PC-9 (cell line): Measurements from ENCODE around the gene SLC25A52. TPM values are rescaled to one million over a fixed set of nuclear protein-coding genes. Genes with fewer than 3 reads are reported as not detected.

Source experiments
- BruUV-seq: library from RNA; stranded (reverse); fragments of 400-500 nt; replicated peaks from 2 replicates; lab custom pipeline; 2021; lab: Mats Ljungman, UMichigan
- CTCF ChIA-PET: fragments of 300-600 bp; sonication (Branson Sonifier 250); formaldehyde crosslinking; loops from one replicate; lab custom pipeline; 2022; ENCODE audit warnings: antibody characterized with exemption; lab: Charles Lee
- POLR2A ChIA-PET: fragments of 300-600 bp; sonication (Branson Sonifier 250); formaldehyde crosslinking; loops from one replicate; lab custom pipeline; 2022; ENCODE audit warnings: antibody characterized with exemption; ENCODE audit not compliant: unreplicated experiment; lab: Charles Lee
- DNase-seq, 2 experiments: peaks; one replicate each; pipeline versions ENCODE4 v3.0.0 to v3.0.0-alpha.2; 2015 to 2022; ENCODE audit warnings: mixed read lengths in 1 of 2
- H2AFZ ChIP-seq: fragments of 200-600 bp; sonication (generic); 2 replicates; pipeline ENCODE4 v1.8.1; 2017; ENCODE audit warnings: antibody characterized with exemption
- H3F3A ChIP-seq: fragments of 200-600 bp; sonication (generic); 2 replicates; pipeline ENCODE4 v1.8.1; 2017; ENCODE audit warnings: antibody characterized with exemption, mild to moderate bottlenecking, low read depth; ENCODE audit not compliant: insufficient read depth
- H3K27ac ChIP-seq: fragments of 200-600 bp; sonication (generic); 2 replicates; pipeline ENCODE4 v1.6.1; 2016; ENCODE audit warnings: mixed run types
- H3K27me3 ChIP-seq: fragments of 200-600 bp; sonication (generic); 2 replicates; pipeline ENCODE4 v1.6.1; 2016; ENCODE audit warnings: low read depth, mixed run types; ENCODE audit not compliant: insufficient read depth
- H3K36me3 ChIP-seq: fragments of 200-600 bp; sonication (generic); 2 replicates; pipeline ENCODE4 v1.6.1; 2016; ENCODE audit warnings: low read depth, mixed run types
- H3K4me1 ChIP-seq: fragments of 200-600 bp; sonication (generic); replicated peaks from 2 replicates; pipeline ENCODE4 v1.6.1; 2016; ENCODE audit warnings: mixed run types; ENCODE audit not compliant: insufficient read depth
- H3K4me2 ChIP-seq: fragments of 200-600 bp; sonication (generic); 2 replicates; pipeline ENCODE4 v1.6.1; 2017; ENCODE audit warnings: mixed run types
- H3K4me3 ChIP-seq: fragments of 200-600 bp; sonication (generic); 2 replicates; pipeline ENCODE4 v1.6.1; 2016; ENCODE audit warnings: mixed run types
- H3K79me2 ChIP-seq: fragments of 200-600 bp; sonication (generic); 2 replicates; pipeline ENCODE4 v1.6.1; 2017; ENCODE audit warnings: low read depth, mixed run types
- H3K9me2 ChIP-seq: fragments of 200-600 bp; sonication (generic); 2 replicates; pipeline ENCODE4 v1.8.1; 2017; ENCODE audit warnings: mild to moderate bottlenecking; ENCODE audit not compliant: insufficient read depth
- H3K9me3 ChIP-seq: fragments of 200-600 bp; sonication (generic); 2 replicates; pipeline ENCODE4 v1.8.1; 2016; ENCODE audit warnings: low read depth; ENCODE audit not compliant: insufficient read depth
- H4K20me1 ChIP-seq: fragments of 200-600 bp; sonication (generic); 2 replicates; pipeline ENCODE4 v1.8.1; 2017; ENCODE audit not compliant: insufficient read depth
- EZH2 ChIP-seq: fragments of 200-600 bp; sonication (generic); IDR thresholded peaks from 2 replicates; pipeline ENCODE4 v1.8.0; 2017; ENCODE audit warnings: antibody characterized with exemption, low read depth
- intact Hi-C: fragments of 100-400 bp; cut with micrococcal nuclease; formaldehyde crosslinking; loops from one replicate; pipeline ENCODE4 v1.10.0; 2022; ENCODE audit not compliant: unreplicated experiment
- total RNA-seq: library from RNA; stranded (reverse); gene quantifications from 2 replicates; pipeline ENCODE4 v1.2.3, GENCODE V29; 2021

Gene SLC25A52
- total RNA-seq, 1 experiment from 2014 or later, result not detected

- Histone ChIP-seq H3K27me3 (no peaks in the 10 kb centered on the region), H2AFZ (no peak overlapping the region), H4K20me1 (no peaks in the 10 kb centered on the region), H3K4me3 (no peak overlapping the region), H3F3A (no peaks in the 10 kb centered on the region), H3K36me3 (no peaks in the 10 kb centered on the region), H3K27ac (no peak overlapping the region), H3K4me2 (no peak overlapping the region), H3K9me3 (no peaks in the 10 kb centered on the region), H3K79me2 (no peaks in the 10 kb centered on the region), H3K4me1 (no peaks in the 10 kb centered on the region), H3K9me2 (no peaks in the 10 kb centered on the region)
- no peak for TF ChIP-seq EZH2
- intact Hi-C loops, result no loop called here
- ChIA-PET POLR2A (no interaction called here), CTCF (no interaction called here)
- BruUV-seq, result no TSS peak
- no peak for DNase-seq
These were observed 49.9 kb downstream of the SLC25A52 start for GRCh38 chr18:31710826-31711225.

Other genes starting within 250 kb of the SLC25A52 start
- not detected in 2 replicates for gene TTR, start 169.0 kb downstream of the SLC25A52 start, total RNA-seq
- 3.0 and 5.3 TPM in 2 replicates for gene B4GALT6, start 76.3 kb downstream of the SLC25A52 start, total RNA-seq
- gene TRAPPC8, start 182.2 kb upstream of the SLC25A52 start, total RNA-seq, result 20.9 and 21.7 TPM in 2 replicates